ENCODE data around the gene GRID1. TPM values are rescaled to one million over a fixed set of nuclear protein-coding genes. Genes with fewer than 3 reads are reported as not detected.

The GRID1 gene
- total and polyA plus RNA-seq, 9 of the 15 experiments (the other 6 are each of a cell fraction or from before 2014, with no cell fraction given) = 0.01 to 7.2 (median 1.2) TPM

DNA sequence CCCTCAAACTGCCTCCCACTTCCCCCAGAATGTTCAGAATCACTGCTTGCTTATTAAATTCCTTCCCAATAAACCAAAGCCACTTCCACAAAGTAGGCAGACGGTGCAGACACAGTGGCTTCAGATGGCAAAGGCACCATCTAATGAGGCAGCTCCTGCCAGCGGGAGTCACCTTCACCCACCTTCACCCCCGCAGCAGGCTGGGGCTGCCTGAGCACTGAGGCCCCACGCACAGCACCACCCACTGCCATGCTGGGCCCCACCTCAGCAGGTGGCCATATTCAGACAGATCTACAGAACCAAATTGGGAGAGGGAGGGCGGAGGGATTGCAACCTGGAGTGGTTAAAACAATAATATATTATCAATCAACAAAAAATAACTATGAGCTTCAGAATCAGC lies 118.5 kb downstream of the GRID1 start:
- WGBS (ENCODE audit: insufficient coverage, low coverage, missing lambda C conversion rate) = 0% methylated on average over 3 of the region's 5 CpGs
- no peak overlapping the region for H2AFZ ChIP-seq (ENCODE audit: low read depth, low read length)
- H3K4me3 ChIP-seq = no peak overlapping the region
- H4K20me1 ChIP-seq (replicated peaks; ENCODE audit: control insufficient read depth, insufficient read depth, low read length) = no peaks in the 10 kb centered on the region
- H3K79me2 ChIP-seq (ENCODE audit: control insufficient read depth, insufficient read depth, low read length) = no peaks in the 10 kb centered on the region
- H3K9me3 ChIP-seq (replicated peaks; ENCODE audit: control insufficient read depth, insufficient read depth, low read depth, low read length) = no peaks in the 10 kb centered on the region
- no peaks in the 10 kb centered on the region for H3K27me3 ChIP-seq (ENCODE audit: control insufficient read depth in 2 of 2, insufficient read depth in 2 of 2, low read length in 2 of 2)
- no peaks in the 10 kb centered on the region for H3K4me1 ChIP-seq (replicated peaks in 1 of 2; ENCODE audit: control insufficient read depth in 2 of 2, insufficient read depth in 2 of 2, low read length in 2 of 2)
- H3K4me2 ChIP-seq (ENCODE audit: insufficient read depth, low read length) = no peak overlapping the region
- ATAC-seq = no peak
- no peak for DNase-seq (ENCODE audit: extremely low read depth in 1 of 4, low spot score in 3 of 4)
- no TSS peak for BruUV-seq (replicated peaks)
- in situ Hi-C loops (cut with MboI) (no loop called here), intact Hi-C loops (cut with micrococcal nuclease) (no loop called here)
- no peaks in the 10 kb centered on the region for H3K9me1 ChIP-seq (ENCODE audit: control insufficient read depth, insufficient read depth, low read length)
- TF ChIP-seq CCNT2 (IDR thresholded peaks at IDR 0.05; ENCODE audit: borderline replicate concordance, extremely low read depth, insufficient read length, low read depth, low read length) (no peak), NELFE (IDR thresholded peaks at IDR 0.05; ENCODE audit: insufficient read depth, insufficient read length) (no peak), FOXA3 (CRISPR knock-in tag; conservative IDR thresholded peaks at IDR 0.05 in 1 of 2, IDR thresholded peaks at IDR 0.05 in 1 of 2) (no peak), OTX1 (CRISPR knock-in tag; IDR thresholded peaks at IDR 0.05) (no peak), E2F5 (CRISPR knock-in tag; IDR thresholded peaks at IDR 0.05) (no peak), USF1 (CRISPR knock-in tag; IDR thresholded peaks at IDR 0.05) (no peak), MLX (CRISPR knock-in tag; conservative IDR thresholded peaks at IDR 0.05) (no peak), TAF9B (IDR thresholded peaks at IDR 0.05; ENCODE audit: partially characterized antibody) (no peak), ZNF239 (CRISPR knock-in tag; IDR thresholded peaks at IDR 0.05) (no peak), PRMT5 (CRISPR knock-in tag; IDR thresholded peaks at IDR 0.05) (no peak), FUS (optimal IDR thresholded peaks at IDR 0.05; ENCODE audit: low read depth, low read length) (no peak), STAT5B (CRISPR knock-in tag; IDR thresholded peaks at IDR 0.05) (no peak), MBD2 (IDR thresholded peaks at IDR 0.05; ENCODE audit: borderline replicate concordance, low read depth) (no peak), CXXC5 (CRISPR knock-in tag; IDR thresholded peaks at IDR 0.05) (no peak)
- TF ChIP-seq, protein P1, sequence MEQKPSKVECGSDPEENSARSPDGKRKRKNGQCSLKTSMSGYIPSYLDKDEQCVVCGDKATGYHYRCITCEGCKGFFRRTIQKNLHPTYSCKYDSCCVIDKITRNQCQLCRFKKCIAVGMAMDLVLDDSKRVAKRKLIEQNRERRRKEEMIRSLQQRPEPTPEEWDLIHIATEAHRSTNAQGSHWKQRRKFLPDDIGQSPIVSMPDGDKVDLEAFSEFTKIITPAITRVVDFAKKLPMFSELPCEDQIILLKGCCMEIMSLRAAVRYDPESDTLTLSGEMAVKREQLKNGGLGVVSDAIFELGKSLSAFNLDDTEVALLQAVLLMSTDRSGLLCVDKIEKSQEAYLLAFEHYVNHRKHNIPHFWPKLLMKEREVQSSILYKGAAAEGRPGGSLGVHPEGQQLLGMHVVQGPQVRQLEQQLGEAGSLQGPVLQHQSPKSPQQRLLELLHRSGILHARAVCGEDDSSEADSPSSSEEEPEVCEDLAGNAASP (IDR thresholded peaks at IDR 0.05) = no peak
- TF ChIP-seq, protein P2, sequence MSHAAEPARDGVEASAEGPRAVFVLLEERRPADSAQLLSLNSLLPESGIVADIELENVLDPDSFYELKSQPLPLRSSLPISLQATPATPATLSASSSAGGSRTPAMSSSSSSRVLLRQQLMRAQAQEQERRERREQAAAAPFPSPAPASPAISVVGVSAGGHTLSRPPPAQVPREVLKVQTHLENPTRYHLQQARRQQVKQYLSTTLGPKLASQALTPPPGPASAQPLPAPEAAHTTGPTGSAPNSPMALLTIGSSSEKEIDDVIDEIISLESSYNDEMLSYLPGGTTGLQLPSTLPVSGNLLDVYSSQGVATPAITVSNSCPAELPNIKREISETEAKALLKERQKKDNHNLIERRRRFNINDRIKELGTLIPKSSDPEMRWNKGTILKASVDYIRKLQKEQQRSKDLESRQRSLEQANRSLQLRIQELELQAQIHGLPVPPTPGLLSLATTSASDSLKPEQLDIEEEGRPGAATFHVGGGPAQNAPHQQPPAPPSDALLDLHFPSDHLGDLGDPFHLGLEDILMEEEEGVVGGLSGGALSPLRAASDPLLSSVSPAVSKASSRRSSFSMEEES (CRISPR knock-in tag; IDR thresholded peaks at IDR 0.05) = no peak
- H3K9ac ChIP-seq (ENCODE audit: insufficient read depth in 1 of 2, low read depth in 2 of 2, low read length in 2 of 2) = no peak overlapping the region
- POLR2A ChIA-PET = no interaction called here
- H3K36me3 ChIP-seq (ENCODE audit: control insufficient read depth, insufficient read depth, low read length) = no peaks in the 10 kb centered on the region
- FAIRE-seq = no peak
- CTCF ChIA-PET (ENCODE audit: low intra/inter-chr PET ratio) = no interaction called here
- H3K27ac ChIP-seq (ENCODE audit: extremely low read depth, low read depth, low read length) = no peak overlapping the region
